Renal cortex interstitium (tissue), 11 donors: ENCODE results near the gene SUSD6. TPM values are rescaled to one million over a fixed set of nuclear protein-coding genes. Genes with fewer than 3 reads are reported as not detected.
"Not testable (repeated sequence)": the region's sequence is repeated elsewhere in the genome, so short reads cannot be mapped to it uniquely, and the experiment has no call there.

Experiments
- DNase-seq, 11 donors: peaks; one replicate each; pipeline ENCODE4 v3.0.0-alpha.2; 2013; ENCODE audit warnings: low read depth in 9 of 11, low spot score in 4 of 11; ENCODE audit errors: extremely low read depth in 1 of 11
- polyA plus RNA-seq, 3 donors: library from polyadenylated mRNA; unstranded; fragments of 120-200 nt; gene quantifications; one replicate each; pipeline ENCODE4 v1.2.1, GENCODE V29; 2013; ENCODE audit not compliant: insufficient read length in 3 of 3

Gene SUSD6
- polyA plus RNA-seq, 3 donors = 19.4 to 22.8 (median 19.8) TPM

DNA sequence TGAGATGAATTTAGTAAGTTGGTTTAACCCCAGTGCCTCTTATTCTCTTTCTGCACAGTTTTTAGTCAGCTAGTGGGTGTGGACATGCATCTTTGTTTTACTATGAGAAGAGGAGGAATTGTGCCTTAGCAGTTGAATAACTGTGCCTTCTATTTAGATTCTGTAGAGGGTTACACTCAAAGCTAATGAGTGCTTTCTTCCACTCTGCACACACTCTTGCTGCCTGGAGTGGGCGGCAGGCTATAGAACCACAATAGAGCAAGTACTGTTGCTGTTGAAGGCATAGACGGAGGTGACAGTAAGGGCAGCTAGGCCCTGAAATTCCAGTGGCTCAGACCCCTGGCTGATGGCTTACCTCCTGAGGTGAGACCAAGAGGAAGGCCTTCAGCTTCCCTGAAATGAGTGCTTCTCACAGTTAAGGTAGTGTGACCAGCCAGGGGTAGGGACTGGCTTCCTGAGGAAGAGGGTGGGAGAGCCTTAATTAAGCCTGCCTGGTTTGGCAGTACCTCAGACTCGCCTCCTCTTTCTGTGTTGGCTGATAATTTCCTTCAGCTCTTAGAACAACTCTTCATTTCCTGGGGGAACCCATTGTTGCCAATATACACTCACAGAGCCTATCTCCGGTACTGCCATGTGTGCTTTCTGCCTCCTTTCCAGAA is 24.7 kb downstream of the SUSD6 start:
- DNase-seq = no peak

DNA sequence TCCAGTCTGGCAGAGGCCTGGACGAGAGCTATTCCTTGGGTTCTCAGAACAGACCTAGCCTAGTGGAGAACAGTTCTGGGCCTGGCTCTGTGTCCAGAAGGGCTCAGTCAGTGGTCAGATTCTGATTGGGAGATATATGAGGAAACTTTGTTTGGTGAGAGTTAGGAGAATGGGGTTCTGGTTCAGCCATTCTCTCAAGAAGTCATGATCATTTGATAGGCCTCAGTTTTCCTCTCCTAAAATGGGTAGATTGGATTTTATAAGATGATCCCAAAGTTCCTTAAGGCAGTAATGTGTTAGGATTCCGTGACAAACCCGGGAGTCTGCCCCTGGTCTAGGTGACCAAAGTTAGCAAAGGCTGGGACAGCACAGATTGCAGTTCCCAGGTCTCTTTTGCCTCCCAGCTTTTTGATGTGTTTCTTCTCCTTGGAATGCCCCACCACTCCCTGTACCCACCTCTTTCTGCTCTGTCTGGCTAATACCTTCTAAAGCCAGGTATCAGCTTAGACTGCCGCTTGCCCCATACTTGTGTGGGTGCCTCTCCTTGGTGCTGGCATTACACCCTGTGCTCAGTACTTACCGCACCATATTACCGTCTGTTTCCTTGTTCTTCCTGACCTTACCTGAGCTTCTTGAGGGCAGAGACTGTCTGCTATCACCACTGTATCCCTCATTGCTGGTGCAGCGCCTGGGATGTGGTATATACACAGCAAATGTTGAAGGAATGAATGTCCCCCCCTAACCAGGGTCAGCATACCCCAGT is 25.5 kb downstream of the SUSD6 start:
- no peak for DNase-seq

DNA sequence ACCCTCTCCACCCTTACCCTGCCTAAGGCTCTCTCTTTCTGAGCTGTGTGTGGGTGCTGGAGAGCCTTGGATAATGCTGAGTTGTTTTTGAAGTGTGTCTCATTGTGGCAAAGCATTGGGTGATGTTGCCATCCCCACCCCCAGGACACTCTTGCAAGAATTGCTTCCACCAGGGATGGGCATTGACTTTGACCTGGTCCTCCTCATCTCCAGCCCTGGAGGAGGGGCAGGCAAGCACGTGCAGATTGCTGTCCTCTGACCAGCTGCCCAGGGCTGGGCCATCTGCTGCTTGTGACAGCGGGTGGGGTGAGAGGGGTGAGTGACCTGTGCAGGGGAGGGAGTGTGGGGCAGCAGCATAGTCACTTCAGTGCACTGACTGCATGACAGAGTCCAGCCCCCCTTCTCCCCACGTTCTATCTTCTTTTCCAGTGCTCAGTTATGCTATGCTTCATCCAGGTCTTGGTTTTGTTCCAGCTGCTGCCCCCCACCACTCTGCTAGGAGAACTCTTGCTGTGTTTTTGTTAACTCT is 26.2 kb downstream of the SUSD6 start:
- no peak for DNase-seq

DNA sequence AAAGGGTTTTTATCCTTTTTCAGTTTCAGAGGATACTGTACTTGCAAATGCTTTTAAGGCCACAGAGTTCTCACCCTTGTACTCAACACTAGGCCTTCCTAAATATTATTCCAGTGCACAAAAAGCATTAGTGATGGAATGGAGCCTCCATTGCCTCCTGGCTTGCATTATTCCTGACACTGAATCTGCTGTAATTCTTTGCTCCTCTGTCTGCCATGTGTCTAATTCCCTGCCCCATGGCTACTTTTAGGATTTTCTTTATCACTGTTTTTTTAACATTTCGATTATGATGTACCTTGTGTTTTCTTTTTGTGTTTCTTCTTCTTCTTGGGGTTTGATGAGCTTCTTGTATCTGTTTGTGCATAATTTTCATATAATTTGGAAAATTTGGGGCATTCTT is 29.5 kb downstream of the SUSD6 start:
- no peak for DNase-seq

DNA sequence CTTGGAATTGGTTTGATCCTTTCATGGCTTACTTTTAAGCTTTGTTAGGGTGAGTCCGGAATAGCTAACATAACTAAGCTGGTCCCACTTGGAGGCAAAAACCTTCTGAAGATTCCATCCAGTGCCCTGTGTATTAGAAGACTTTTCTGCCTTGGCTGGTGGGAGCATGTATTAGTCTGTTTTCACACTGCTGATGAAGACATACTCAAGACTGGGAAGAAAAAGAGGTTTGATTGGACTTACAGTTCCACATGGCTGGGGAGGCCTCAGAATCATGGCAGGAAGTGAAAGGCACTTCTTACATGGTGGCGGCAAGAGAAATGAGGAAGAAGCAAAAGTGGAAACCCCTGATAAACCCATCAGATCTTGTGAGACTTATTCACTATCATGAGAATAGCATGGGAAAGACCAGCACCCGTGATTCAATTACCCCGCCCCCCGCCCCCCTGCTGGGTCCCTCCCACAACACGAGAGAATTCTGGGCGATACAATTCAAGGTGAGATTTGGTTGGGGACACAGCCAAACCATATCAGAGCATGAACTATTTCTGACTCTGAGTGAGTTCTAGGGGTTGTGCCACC is 30.9 kb downstream of the SUSD6 start:
- not testable (repeated sequence) for DNase-seq

DNA sequence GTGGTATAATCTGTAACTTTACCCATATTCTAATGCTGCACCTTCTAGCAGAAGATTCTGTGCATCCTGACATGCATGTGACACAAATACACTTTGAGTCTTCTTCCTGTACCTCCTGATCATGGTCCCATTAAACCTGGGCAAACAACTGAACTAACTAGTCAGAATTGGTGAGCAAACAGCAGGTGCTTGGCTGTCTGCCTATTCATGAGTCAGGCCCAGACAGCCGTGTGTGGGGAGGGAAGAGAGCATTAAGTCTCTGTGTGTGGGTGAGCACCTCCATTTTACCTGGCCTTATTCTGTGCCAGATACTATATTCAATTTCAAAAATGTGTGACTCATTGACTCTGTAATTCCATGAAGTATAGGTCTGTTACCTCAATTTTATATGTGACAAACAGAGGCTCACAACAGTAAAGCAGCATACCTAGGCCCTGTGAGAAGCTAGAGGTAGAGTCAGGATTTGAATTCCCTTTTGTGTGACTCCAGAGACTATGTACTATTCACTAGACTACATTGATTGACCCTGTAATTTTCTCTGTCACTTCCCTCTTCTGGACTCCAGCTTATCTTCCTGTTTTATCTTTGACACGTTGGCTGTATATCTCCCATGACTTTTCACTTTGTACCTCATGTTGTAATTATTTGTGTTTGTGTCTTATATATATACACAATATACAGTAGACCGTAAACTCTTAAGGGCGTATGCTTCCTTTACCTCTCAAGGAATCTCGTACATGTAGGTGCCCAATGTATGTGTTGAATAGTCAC is 32.2 kb downstream of the SUSD6 start:
- DNase-seq = no peak

DNA sequence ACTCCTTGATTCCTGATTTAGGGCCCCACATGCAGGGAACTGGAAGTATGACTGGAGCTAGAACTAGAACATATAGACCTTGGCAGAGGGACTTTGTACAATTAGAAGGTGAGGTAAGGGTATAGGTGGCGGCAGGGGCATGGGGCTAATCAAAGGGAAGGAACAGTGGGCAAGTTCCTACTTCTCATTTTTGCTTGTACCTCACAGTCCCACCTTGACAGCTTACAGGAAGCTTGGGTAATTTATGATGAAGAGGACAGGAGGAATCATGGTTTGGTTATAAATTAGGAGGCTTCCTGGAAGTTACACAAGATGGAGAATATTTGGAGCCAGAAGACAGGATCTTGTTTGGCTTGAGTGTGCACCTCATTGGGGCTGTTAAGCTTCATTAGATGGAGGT is 33.4 kb downstream of the SUSD6 start:
- no peak for DNase-seq

DNA sequence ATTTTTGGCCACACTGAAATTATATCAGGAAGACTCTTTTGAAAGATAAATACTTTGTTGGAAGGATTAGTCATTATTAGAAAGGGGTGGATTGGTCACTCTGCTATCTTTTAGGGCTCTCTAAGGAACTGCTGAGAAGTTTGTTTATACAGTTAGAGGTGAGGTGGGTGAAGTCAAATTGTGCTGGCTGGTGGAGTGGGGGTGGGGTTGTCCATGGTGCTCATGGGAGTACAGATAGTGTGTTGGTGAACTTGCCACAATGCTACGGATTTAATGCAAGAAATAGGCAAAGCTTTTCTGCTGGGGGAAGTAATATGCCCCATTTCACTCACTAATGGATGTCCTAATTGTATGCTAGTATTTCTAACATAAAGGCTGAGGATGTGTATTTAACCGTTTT is 35.8 kb downstream of the SUSD6 start:
- DNase-seq = no peak

DNA sequence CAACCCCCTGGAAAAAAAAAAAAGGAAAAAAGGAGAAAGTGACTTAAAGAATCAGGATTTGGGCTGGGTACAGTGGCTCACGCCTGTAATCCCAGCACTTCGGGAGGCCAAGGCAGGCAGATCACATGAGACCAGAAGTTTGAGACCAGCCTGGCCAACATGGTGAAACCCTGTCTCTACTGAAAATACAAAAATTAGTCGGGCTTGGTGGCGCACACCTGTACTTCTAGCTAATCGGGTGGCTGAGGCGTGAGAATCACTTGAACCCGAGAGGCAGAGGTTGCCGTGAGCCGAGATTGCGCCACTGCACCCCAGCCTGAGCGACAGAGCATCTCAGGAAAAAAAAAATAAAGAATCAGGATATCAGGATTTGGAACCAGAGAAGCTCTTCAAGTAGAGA is 36.2 kb downstream of the SUSD6 start:
- not testable (repeated sequence) for DNase-seq

DNA sequence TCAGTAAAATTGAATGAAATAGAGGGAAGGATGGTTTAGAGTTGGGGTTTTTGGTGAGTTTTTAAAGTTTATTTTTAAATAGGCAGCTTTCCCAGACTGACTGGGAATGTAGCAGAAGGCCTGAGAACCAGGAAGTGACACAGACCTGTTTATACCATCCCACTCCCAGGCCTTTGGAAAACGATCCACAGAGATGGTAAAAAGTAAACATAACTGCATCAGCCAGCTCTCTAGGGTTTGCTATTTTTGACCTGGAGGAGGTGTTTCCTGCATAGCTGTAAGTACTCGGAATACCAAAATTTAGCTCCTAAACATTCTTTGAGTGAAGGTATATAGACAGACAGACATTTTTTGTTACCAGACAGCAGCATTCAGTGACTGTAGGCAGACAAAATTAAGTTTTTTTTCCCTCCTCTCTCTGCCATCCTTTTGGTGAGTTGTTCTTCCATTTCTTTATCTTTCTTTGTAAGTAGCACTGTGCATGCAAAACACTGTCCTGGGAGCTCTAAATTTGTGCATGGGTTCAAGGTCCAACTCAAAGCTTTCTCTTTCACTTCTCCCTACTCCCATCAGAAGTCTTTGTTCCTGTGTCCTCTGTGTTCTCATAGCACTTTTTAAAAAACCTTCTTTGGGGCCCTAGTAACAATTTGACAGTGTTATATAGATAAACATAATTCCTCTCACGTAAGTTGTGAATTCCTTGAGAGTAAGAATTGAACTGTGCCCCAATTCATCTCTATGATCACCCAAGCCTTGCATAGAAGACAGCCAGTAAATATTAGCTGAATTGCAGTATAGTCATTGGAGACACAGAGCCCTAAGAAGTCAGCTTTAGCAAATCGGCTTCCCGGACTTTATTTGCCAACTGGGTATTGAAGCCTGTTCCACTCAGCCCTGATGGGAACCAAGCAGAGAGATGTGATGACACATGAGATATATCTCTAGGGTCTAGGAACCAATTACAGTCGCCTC is 37.4 kb downstream of the SUSD6 start:
- no peak for DNase-seq

DNA sequence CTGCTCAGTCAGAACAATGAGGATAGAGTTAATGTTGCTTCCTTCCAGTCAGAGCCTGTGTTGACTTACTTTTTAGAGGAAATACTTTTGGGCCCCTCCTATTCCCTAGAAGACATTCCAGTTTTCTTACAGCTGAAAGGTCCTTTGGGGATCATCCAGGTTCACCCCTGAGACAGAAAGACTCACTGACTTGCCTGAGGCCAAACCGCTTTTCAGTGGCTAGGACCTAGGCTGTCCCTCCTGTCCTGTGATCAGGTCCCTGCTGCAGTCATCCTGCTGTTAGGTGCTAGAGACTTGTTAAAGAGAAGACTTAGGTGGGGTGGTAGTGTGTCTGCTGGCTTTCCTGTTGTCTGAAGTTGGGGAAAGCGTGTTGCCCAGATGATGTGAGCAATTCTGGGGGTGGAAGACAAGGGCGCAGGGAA is 39.6 kb downstream of the SUSD6 start:
- DNase-seq = no peak

DNA sequence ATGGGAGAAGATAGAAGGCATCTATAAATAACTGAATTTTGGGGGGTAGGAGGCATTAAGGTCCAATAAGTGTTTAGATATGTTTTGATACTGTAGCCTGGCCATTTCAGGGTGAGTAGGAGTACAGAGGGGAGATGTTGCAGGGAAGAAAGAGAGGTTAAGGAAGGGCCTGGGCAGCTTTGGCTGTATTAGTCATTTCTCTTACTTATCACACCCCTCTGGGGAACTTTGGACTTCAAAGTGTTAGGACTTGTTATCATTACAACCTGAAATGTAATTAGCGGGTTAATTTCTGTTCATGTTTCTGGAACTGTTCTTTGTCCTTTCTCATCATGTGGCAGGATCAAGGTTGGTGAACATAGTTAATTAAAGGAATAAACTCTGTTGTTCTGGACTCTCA is 40.3 kb downstream of the SUSD6 start:
- DNase-seq = no peak

DNA sequence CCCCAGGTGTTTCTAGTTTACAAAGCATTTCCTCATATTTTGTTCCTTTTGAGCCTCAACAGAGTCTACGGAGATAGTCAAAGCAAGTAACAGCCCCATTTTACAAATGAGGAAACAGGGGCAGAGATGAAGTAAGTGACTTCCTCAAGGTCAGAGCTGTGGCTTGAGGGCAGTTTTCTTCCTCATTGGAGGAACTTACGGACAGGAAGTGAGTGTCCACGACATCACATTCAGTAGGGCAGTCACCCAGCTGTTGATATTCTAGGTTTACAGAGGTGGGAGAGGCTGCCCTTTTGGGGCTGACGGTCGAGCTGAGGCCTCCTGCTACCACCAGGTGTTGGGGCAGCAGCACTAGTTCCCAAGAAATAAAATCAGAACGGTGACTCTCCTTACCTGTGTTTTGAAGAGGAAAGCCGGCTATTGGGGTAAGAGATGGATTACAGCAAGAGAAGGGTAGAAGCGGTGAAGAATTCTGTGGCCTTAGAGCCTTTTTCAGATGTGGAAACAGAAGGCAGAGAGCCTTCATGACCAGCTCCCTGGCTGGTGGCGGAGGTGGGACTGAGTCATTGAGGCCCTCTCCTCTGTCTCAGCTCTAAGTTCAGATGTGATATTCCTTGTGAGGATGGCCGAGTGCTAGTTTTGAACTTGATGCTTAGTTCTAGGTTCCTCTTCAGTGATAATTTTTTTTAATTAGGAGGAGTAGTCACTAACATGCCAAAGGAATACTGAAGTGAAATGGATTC is 41.7 kb downstream of the SUSD6 start:
- no peak for DNase-seq

DNA sequence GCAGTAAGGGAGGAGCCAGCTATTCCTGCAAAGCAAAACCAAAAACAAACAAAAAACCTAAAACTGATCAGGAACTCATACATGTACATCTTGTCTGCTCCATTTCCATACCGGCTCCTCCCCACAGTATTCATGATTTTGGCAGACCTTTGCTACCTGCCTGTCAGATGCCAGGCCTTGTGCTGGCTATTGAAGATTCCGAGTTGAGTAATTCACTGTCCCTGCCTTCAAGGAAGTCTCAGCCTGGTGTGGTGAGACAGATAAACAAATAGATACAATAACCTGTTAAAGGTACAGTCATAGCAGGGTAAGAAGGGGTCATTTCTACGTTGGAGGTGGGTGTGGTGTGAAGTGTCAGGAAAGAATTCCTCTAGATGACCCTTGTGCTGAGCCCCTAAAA is 42.7 kb downstream of the SUSD6 start:
- DNase-seq = no peak

DNA sequence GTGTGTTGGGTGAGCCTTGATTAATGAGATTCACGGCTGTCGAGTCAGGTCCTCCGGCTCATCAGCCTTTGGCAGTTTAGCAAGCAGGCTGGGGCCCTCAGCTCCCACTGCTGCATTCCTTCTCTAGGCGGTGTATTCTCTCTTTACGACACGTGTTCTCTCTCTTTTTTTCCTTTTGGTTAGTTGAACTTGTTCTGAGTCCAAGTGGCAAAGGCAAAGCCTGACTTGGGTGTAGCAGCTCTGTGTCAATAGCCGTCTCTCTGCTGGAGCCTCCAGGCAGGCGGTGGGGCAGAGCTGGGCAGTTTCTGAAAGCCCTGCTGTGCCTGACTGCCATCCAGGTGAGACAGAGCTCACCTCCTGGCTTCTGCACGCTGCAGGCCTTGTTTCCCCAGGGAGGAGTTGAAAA is 46.6 kb downstream of the SUSD6 start:
- no peak for DNase-seq

DNA sequence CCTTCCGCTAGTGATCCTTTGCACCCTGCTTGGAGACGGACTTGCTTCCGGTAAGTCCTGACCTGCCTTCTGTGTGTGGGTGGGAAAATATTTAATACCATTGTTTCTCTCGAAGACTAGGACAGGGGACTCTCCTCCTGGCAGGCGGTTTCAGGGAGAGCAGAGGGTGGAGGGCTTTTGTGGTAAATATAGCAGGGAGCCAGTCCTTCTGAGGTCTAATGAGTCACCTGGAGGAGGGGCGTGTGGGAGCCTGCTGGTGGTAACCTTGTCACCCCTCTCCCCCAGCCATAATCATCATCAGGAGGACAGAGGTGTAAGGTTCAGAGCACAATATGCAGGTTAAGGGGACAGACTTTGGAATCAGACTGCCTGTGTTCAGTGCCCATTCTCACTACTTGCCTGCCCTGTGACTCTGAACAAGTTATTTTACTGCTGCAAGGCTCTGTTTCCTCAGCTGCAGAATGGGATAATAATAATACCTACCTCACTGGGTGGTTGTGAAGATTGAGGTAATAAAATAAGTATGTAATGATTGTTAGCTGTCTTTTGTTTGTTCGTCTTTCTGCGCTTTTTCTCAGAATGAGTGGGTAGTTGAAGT is 47.4 kb downstream of the SUSD6 start:
- DNase-seq = no peak
